Ovary (tissue), 3 donors: ENCODE data around the gene NRN1L.

ENCODE experiments used
- POLR2A ChIP-seq: fragments of 450-650 bp; IDR thresholded peaks from one replicate; pipeline ENCODE4 v1.6.1; 2017; ENCODE audit warnings: antibody characterized with exemption, mild to moderate bottlenecking, moderate library complexity
- TF ChIP-seq, protein P1 (sequence below), 3 donors: fragments of 450-650 bp in 2 of 3; fragments of 200-600 bp in 1 of 3; IDR thresholded peaks; one replicate each; pipeline versions ENCODE4 v1.5.1 to v1.8.0; 2016 to 2022; ENCODE audit warnings: antibody characterized with exemption in 3 of 3, mild to moderate bottlenecking in 1 of 3
- donor health status: DM: no; HTN: no; CAD: no.

- TF ChIP-seq, protein P1, sequence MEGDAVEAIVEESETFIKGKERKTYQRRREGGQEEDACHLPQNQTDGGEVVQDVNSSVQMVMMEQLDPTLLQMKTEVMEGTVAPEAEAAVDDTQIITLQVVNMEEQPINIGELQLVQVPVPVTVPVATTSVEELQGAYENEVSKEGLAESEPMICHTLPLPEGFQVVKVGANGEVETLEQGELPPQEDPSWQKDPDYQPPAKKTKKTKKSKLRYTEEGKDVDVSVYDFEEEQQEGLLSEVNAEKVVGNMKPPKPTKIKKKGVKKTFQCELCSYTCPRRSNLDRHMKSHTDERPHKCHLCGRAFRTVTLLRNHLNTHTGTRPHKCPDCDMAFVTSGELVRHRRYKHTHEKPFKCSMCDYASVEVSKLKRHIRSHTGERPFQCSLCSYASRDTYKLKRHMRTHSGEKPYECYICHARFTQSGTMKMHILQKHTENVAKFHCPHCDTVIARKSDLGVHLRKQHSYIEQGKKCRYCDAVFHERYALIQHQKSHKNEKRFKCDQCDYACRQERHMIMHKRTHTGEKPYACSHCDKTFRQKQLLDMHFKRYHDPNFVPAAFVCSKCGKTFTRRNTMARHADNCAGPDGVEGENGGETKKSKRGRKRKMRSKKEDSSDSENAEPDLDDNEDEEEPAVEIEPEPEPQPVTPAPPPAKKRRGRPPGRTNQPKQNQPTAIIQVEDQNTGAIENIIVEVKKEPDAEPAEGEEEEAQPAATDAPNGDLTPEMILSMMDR (IDR thresholded peaks at IDR 0.05): no peak
- no peak for TF ChIP-seq POLR2A
These were observed 50.4 kb downstream of the NRN1L start for GRCh38 chr16:67935101-67935401.
